Activated CD8-positive, alpha-beta T cell treated with anti-CD3 and anti-CD28 coated beads for 36 hours (primary cell): Measurements from ENCODE around the gene CRELD2. TPM values are rescaled to one million over a fixed set of nuclear protein-coding genes. Genes with fewer than 3 reads are reported as not detected.

ENCODE experiments used
- ATAC-seq: fragments of 200-7000 bp; cut with Tn5 transposase; one replicate; pipeline ENCODE4 v1.10.0; 2021; ENCODE audit warnings: mild to moderate bottlenecking, moderate library complexity
- CTCF ChIA-PET: fragments of 350-600 bp; sonication (Branson Sonifier 250); formaldehyde crosslinking; loops from one replicate; lab custom pipeline; 2021; ENCODE audit warnings: antibody characterized with exemption; lab: Charles Lee
- POLR2A ChIA-PET: fragments of 350-600 bp; sonication (Branson Sonifier 250); formaldehyde crosslinking; loops from one replicate; lab custom pipeline; 2021; ENCODE audit warnings: antibody characterized with exemption; lab: Charles Lee
- DNase-seq: peaks from one replicate; pipeline ENCODE4 v3.0.0-alpha.2; 2020
- H3K27ac Mint-ChIP-seq: one replicate; pipeline ENCODE4 v1.8.0; 2021; ENCODE audit warnings: mild to moderate bottlenecking, mixed read lengths
- H3K27me3 Mint-ChIP-seq: one replicate; pipeline ENCODE4 v1.8.0; 2021; ENCODE audit warnings: mixed read lengths
- H3K36me3 Mint-ChIP-seq: one replicate; pipeline ENCODE4 v1.8.0; 2021; ENCODE audit warnings: low read depth, mixed read lengths
- H3K4me1 Mint-ChIP-seq: one replicate; pipeline ENCODE4 v1.8.0; 2021; ENCODE audit warnings: low read depth, mixed read lengths
- H3K4me3 Mint-ChIP-seq: one replicate; pipeline ENCODE4 v1.8.0; 2021; ENCODE audit warnings: mild to moderate bottlenecking, moderate library complexity, mixed read lengths
- H3K9me3 Mint-ChIP-seq: one replicate; pipeline ENCODE4 v1.8.0; 2021; ENCODE audit warnings: mixed read lengths
- CTCF ChIP-seq: fragments of 200-600 bp; IDR thresholded peaks from one replicate; pipeline ENCODE4 v1.8.0; 2022; ENCODE audit warnings: antibody characterized with exemption, mild to moderate bottlenecking
- intact Hi-C: fragments of 100-400 bp; cut with micrococcal nuclease; formaldehyde crosslinking; loops from one replicate; pipeline ENCODE4 v1.10.0; 2022
- total RNA-seq, 2 experiments: library from RNA; stranded (reverse); gene quantifications; one replicate each; pipeline ENCODE4 v1.2.3, GENCODE V29; 2021

CRELD2 gene
- total RNA-seq, 2 experiments from 2014 or later, result 26.1 to 28.2 TPM

- ChIA-PET CTCF (interaction anchor here (1.1 to 2.8 kb wide), 2 partner anchors 34 to 147 kb away, joined by 3 to 16 read pairs; no protein-coding TSS in a partner anchor), POLR2A (interaction anchor here (0.6 to 1.5 kb wide), 4 partner anchors 11 to 1418 kb away, joined by 3 to 8 read pairs (median 3); no protein-coding TSS in a partner anchor)
- Mint-ChIP-seq H3K27me3 (no peaks in the 10 kb centered on the region), H3K9me3 (no peaks in the 10 kb centered on the region), H3K36me3 (peaks cover 4% of the 10 kb centered on the region), H3K4me3 (no peak overlapping the region), H3K27ac (no peak overlapping the region), H3K4me1 (peaks cover 5% of the 10 kb centered on the region)
- DNase-seq (no peak), ATAC-seq (no peak)
- intact Hi-C loops, result no loop called here
- TF ChIP-seq CTCF, result no peak
These were observed 4.2 kb upstream of the CRELD2 start for GRCh38 chr22:49914256-49914655.

DNA sequence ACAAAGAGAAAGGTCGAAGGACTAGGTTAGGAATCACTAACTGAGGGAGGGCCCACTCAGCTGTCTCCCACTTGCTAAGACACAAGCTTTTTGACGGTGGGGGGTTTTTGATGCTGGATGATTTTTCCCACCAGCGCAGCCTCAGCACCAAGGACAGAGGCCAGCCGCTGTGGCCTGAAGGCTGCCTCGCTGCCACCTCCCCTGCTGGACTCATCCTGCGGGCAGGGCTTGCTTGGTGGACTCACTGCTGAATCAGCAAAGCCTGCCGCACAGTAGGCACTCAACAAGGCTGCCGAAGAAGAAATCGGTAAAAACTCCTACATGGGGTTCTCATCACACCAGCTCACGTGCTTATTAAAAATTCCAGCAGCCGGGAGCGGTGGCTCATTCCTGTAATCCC lies 2.8 kb upstream of the CRELD2 start:
- ATAC-seq (no peak), DNase-seq (no peak)
- no peak overlapping the region for H3K27ac Mint-ChIP-seq
- H3K4me1 Mint-ChIP-seq, result peaks cover 16% of the 10 kb centered on the region
- POLR2A ChIA-PET, result interaction anchor here (0.7 to 1.5 kb wide), 2 partner anchors 10 to 149 kb away, joined by 3 to 8 read pairs; no protein-coding TSS in a partner anchor
- CTCF ChIA-PET, result interaction anchor here (0.9 to 2.8 kb wide), 4 partner anchors 35 to 148 kb away, joined by 3 to 16 read pairs (median 3); no protein-coding TSS in a partner anchor
- no peaks in the 10 kb centered on the region for H3K9me3 Mint-ChIP-seq
- H3K36me3 Mint-ChIP-seq, result peaks cover 7% of the 10 kb centered on the region
- intact Hi-C loops, result no loop called here
- H3K4me3 Mint-ChIP-seq, result no peak overlapping the region
- no peak for TF ChIP-seq CTCF
- no peaks in the 10 kb centered on the region for H3K27me3 Mint-ChIP-seq

DNA sequence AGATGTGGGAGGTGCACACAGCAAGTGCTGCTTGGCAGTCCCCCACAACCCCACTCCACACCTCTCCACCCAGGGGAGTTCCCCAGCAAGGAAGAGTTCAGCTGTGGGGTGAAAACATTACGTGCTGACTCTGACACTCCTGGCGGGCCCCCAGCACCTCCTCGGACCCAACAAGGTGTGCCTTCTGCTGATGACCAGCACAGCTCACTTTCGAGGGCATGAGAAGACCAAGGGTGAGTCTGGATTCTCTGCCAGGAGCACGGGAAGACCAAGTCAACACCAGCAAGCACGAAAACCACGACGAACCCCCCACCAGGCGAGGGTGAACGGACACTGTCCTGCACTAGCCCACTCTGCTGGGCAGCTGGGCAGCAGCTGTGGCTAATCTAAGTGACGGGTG lies 1.6 kb upstream of the CRELD2 start:
- peak overlapping the region; percentile 81 for H3K4me3 Mint-ChIP-seq
- no peak for ATAC-seq
- CTCF ChIA-PET, result interaction anchor here (0.6 to 2.8 kb wide), 5 partner anchors 61 to 208 kb away, joined by 3 to 16 read pairs (median 3); no protein-coding TSS in a partner anchor
- H3K4me1 Mint-ChIP-seq, result peaks cover 16% of the 10 kb centered on the region
- H3K9me3 Mint-ChIP-seq, result no peaks in the 10 kb centered on the region
- peak overlapping the region; percentile 87 for H3K27ac Mint-ChIP-seq
- POLR2A ChIA-PET, result interaction anchor here (0.5 to 0.9 kb wide), 2 partner anchors 149 to 156 kb away, joined by 3 to 4 read pairs; no protein-coding TSS in a partner anchor
- TF ChIP-seq CTCF, result no peak
- no peaks in the 10 kb centered on the region for H3K27me3 Mint-ChIP-seq
- H3K36me3 Mint-ChIP-seq, result peaks cover 9% of the 10 kb centered on the region
- DNase-seq, result no peak
- intact Hi-C loops, result no loop called here

- Mint-ChIP-seq H3K9me3 (no peaks in the 10 kb centered on the region), H3K27ac (no peak overlapping the region), H3K4me1 (peaks cover 21% of the 10 kb centered on the region), H3K4me3 (peak overlapping the region; percentile 81), H3K36me3 (peaks cover 16% of the 10 kb centered on the region), H3K27me3 (no peaks in the 10 kb centered on the region)
- POLR2A ChIA-PET, result interaction anchor here (1.1 kb wide), 2 partner anchors 10 to 166 kb away, joined by 3 read pairs; partner anchors contain the start of gene MLC1
- DNase-seq (no peak), ATAC-seq (no peak)
- intact Hi-C loops, result no loop called here
- CTCF ChIA-PET, result interaction anchor here (0.7 to 1.5 kb wide), 2 partner anchors 111 to 151 kb away, joined by 3 to 8 read pairs; no protein-coding TSS in a partner anchor
- TF ChIP-seq CTCF, result no peak
These were observed 762 bp downstream of the CRELD2 start for GRCh38 chr22:49918911-49919881.
